ENCODE data around the gene MFSD2A. TPM values are rescaled to one million over a fixed set of nuclear protein-coding genes. Genes with fewer than 3 reads are reported as not detected.
"Not testable (repeated sequence)": the region's sequence is repeated elsewhere in the genome, so short reads cannot be mapped to it uniquely, and the experiment has no call there.

The MFSD2A gene
- polyA plus RNA-seq, 3 donors from 2014 or later, result 0.29 to 4.2 (median 0.38) TPM

DNA sequence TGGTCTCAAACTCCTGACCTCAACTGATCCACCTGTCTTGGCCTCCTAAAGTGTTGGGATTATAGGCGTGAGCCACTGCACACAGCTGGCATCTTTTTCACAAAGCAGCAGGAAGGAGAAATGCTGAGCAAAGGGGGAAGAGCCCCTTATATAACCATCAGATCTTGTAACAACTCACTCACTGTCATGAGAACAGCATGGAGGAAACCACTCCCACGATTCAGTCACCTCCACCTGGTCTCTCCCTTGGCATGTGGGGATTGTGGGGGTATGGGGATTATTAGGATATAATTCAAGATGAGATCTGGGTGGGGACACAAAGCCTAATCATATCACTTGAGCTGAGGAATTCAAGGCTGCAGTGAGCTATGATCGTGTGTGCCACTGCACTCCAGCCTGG is 3.0 kb upstream of the MFSD2A start:
- Mint-ChIP-seq H3K4me1 (peaks cover 16 to 19% of the 10 kb centered on the region in 2 donors), H3K9me3 (no peaks in the 10 kb centered on the region), H3K27me3 (ENCODE audit: low read depth in 3 of 3) (peaks cover 0 to 6% (median 5%) of the 10 kb centered on the region in 3 donors), H3K36me3 (no peaks in the 10 kb centered on the region), H3K4me3 (no peak overlapping the region), H3K27ac (no peak overlapping the region)
- DNase-seq, result no peak

DNA sequence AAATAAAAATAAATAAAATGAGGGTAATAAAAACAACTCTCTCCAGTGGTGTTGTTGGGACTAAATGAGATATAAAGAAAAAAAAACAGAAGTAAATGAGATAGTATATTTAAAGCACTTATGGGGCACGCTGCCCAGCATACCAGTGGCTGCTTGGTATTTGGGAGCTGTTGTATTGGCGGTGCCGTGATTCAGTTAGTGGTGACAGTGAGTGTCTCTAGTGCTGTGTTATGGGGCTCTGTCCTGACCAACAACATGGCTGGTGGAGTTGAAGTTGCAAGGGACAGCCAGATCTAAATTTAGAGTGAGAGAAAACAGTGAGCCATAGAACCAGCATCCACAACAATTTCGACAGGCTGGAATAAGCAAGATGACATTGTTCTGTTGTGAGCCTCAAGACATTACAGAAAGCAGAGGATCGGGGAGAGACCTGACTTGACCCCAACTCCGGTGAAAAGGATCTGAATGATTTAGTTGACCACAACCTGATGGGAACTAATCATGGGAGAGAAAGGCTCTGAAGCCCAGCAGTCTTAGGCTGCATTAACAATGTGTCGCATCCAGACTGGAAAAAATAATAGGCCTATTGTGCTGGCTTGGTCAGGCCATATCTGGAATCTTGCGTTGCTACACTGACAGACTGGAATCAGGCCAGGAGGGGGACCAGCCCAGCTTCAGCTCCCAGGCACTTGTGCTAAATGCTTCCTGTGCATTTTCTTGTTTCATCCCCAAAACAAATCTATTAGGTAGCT is 2.4 kb upstream of the MFSD2A start:
- Mint-ChIP-seq H3K36me3 (no peaks in the 10 kb centered on the region), H3K4me3 (no peak overlapping the region), H3K27ac (no peak overlapping the region), H3K27me3 (ENCODE audit: low read depth in 3 of 3) (peaks cover 0 to 6% (median 5%) of the 10 kb centered on the region in 3 donors), H3K9me3 (no peaks in the 10 kb centered on the region), H3K4me1 (peaks cover 16 to 19% of the 10 kb centered on the region in 2 donors)
- DNase-seq, result no peak

DNA sequence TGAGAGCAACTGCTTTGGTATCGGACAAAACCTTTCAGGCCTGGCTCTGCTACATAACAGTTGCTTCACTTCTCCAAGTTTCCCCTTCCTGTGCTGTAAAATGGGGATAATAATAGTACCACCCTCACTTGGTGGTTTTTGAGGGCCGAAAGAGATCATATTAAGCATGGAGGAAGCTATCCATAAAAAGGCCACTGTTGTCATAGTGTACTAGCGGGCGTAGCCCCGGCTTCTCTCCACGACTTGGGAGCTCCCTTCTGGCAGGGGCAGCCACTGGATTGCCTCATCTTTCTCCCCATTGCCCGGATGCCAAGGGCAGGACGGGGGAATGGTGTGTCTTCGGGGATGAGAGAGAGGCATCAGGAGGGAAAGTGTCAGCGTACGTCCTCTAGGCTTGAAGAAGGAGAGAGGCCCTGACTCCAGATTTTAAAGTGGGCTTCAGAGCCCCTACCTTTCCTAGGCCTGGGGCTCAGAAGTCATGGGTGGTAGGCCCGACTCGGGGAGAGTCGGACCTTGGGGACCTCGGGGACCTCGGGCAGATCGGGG is 548 bp upstream of the MFSD2A start:
- Mint-ChIP-seq H3K9me3 (no peaks in the 10 kb centered on the region), H3K27me3 (ENCODE audit: low read depth in 3 of 3) (peaks cover 0 to 5% (median 3%) of the 10 kb centered on the region in 3 donors), H3K4me1 (peaks cover 16 to 19% of the 10 kb centered on the region in 2 donors), H3K36me3 (no peaks in the 10 kb centered on the region), H3K27ac (peak overlapping the region in 1 of 6 donors; percentile 63), H3K4me3 (peak overlapping the region; percentile 83 to 97 (median 93))
- no peak for DNase-seq

- Mint-ChIP-seq H3K27me3 (ENCODE audit: low read depth in 3 of 3) (peaks cover 0 to 5% (median 3%) of the 10 kb centered on the region in 3 donors), H3K36me3 (no peaks in the 10 kb centered on the region), H3K4me3 (peak overlapping the region; percentile 83 to 97 (median 93)), H3K27ac (peak overlapping the region in 4 of 6 donors; percentile 6 to 63 (median 52)), H3K4me1 (peaks cover 16 to 19% of the 10 kb centered on the region in 2 donors), H3K9me3 (no peaks in the 10 kb centered on the region)
- peak; percentile 13 to 28 (median 21) for DNase-seq
Measured at GRCh38 chr1:39955547-39956539, 898 bp downstream of the MFSD2A start.

GRCh38 chr1:39957299-39958015 is 2.5 kb downstream of the MFSD2A start:
- H3K27me3 Mint-ChIP-seq (ENCODE audit: low read depth in 3 of 3), result peaks cover 0 to 5% (median 3%) of the 10 kb centered on the region in 3 donors
- H3K27ac Mint-ChIP-seq, result no peak overlapping the region
- no peaks in the 10 kb centered on the region for H3K36me3 Mint-ChIP-seq
- no peaks in the 10 kb centered on the region for H3K9me3 Mint-ChIP-seq
- peaks cover 16 to 19% of the 10 kb centered on the region in 2 donors for H3K4me1 Mint-ChIP-seq
- H3K4me3 Mint-ChIP-seq, result peak overlapping the region in 3 of 5 donors; percentile 10 to 27 (median 25)
- no peak for DNase-seq

GRCh38 chr1:39958403-39959200 is 3.7 kb downstream of the MFSD2A start:
- H3K9me3 Mint-ChIP-seq, result no peaks in the 10 kb centered on the region
- H3K4me3 Mint-ChIP-seq, result no peak overlapping the region
- H3K36me3 Mint-ChIP-seq, result no peaks in the 10 kb centered on the region
- DNase-seq, result no peak
- no peak overlapping the region for H3K27ac Mint-ChIP-seq
- peaks cover 16 to 19% of the 10 kb centered on the region in 2 donors for H3K4me1 Mint-ChIP-seq
- H3K27me3 Mint-ChIP-seq (ENCODE audit: low read depth in 3 of 3), result peaks cover 0 to 5% (median 3%) of the 10 kb centered on the region in 3 donors

DNA sequence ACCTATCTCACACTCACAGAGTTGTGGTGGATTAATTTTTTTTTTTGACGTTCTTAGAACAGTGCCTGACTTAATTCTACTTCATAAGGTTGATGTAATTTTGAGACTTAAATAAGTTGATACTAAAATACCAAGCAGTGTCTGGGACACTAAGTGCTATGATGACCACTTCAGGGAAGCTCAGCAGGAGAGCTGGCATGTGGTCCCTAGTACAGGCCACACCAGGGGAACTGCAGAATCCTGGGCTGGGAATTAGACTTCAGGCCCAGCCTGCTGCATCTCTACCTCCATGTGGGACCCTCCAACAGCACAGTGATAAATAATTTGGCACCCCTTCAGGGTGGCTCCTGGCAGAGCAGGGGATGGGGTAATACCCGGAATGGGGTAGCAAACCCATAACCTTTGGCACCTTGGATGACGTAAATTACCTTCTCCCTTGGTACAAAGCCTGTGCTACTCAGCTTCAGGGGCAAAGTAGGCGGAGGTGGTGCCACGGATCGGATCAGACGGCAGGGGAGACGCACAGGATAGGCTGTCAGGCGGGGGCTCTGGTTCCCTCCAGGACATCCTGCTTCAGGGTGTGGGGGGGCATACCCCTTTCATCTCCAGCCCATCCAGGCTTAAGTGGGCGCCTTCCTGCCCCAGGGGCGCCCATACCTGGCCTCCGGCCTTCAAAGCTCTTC is 4.8 kb downstream of the MFSD2A start:
- H3K36me3 Mint-ChIP-seq, result no peaks in the 10 kb centered on the region
- no peak overlapping the region for H3K4me3 Mint-ChIP-seq
- peaks cover 13 to 15% of the 10 kb centered on the region in 2 donors for H3K4me1 Mint-ChIP-seq
- no peaks in the 10 kb centered on the region for H3K9me3 Mint-ChIP-seq
- peaks cover 0 to 5% (median 3%) of the 10 kb centered on the region in 3 donors for H3K27me3 Mint-ChIP-seq (ENCODE audit: low read depth in 3 of 3)
- no peak for DNase-seq
- H3K27ac Mint-ChIP-seq, result no peak overlapping the region

DNA sequence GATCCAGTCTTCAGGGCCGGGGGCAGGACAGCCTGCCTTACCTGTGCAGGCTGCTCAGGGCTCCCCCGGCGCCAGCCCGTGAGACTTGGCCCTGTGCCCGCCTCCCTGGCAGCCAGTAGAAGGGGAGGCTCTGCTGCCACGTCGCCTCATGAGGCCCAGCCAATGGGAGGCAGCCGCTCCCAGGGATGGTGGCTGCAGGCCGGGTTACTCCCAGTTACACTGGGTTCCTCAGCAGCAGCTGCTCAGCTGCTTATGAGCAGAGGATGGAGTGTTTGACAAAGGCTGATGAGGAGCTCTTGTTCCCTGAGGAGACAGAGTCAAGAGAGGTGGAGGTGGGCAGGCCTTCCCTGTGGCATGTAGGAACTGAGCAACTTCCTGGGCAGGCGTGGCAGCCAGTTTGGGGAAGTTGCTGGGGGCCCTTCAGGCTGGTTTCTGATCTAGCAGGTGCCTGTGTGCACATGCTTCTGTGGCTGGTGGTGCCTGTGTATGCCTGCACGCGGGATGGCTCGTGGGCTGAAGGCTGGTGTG is 5.5 kb downstream of the MFSD2A start:
- H3K4me1 Mint-ChIP-seq, result peaks cover 8 to 9% of the 10 kb centered on the region in 2 donors
- H3K36me3 Mint-ChIP-seq, result no peaks in the 10 kb centered on the region
- H3K27ac Mint-ChIP-seq, result no peak overlapping the region
- H3K4me3 Mint-ChIP-seq, result no peak overlapping the region
- H3K27me3 Mint-ChIP-seq (ENCODE audit: low read depth in 3 of 3), result peaks cover 0 to 5% (median 0%) of the 10 kb centered on the region in 3 donors
- DNase-seq, result no peak
- H3K9me3 Mint-ChIP-seq, result no peaks in the 10 kb centered on the region

DNA sequence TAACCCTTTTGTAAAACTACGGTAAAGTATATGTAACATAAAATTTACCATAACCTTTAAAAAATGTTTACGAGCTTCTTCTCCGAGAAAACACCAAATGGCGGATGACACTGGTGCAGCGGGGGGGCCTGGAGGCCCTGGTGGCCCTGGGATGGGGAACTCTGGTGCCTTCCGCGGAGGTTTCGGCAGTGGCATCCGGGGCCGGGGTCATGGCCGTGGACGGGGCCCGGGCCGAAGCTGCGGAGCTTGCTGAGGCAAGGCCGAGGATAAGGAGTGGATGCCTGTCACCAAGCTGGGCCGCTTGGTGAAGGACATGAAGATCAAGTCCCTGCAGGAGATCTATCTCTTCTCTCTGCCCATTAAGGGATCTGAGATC is 7.5 kb downstream of the MFSD2A start:
- H3K9me3 Mint-ChIP-seq, result no peaks in the 10 kb centered on the region
- H3K27me3 Mint-ChIP-seq (ENCODE audit: low read depth in 3 of 3), result no peaks in the 10 kb centered on the region
- peak overlapping the region in 1 of 6 donors; percentile 41 for H3K27ac Mint-ChIP-seq
- DNase-seq, result no peak
- H3K4me1 Mint-ChIP-seq, result no peaks in the 10 kb centered on the region
- no peaks in the 10 kb centered on the region for H3K36me3 Mint-ChIP-seq
- H3K4me3 Mint-ChIP-seq, result no peak overlapping the region

DNA sequence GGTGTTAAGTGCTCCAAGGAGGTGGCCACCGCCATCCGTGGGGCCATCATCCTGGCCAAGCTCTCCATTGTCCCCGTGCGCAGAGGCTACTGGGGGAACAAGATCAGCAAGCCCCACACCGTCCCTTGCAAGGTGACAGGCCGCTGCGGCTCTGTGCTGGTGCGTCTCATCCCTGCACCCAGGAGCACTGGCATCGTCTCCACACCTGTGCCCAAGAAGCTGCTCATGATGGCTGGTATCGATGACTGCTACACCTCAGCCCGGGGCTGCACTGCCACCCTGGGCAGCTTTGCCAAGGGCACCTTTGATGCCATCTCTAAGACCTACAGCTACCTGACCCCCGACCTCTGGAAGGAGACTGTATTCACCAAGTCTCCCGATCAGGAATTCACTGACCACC is 8.0 kb downstream of the MFSD2A start:
- not testable (repeated sequence) for DNase-seq; H3K36me3 Mint-ChIP-seq; H3K27me3 Mint-ChIP-seq (ENCODE audit: low read depth in 3 of 3); H3K27ac Mint-ChIP-seq; H3K4me1 Mint-ChIP-seq; H3K4me3 Mint-ChIP-seq; H3K9me3 Mint-ChIP-seq

DNA sequence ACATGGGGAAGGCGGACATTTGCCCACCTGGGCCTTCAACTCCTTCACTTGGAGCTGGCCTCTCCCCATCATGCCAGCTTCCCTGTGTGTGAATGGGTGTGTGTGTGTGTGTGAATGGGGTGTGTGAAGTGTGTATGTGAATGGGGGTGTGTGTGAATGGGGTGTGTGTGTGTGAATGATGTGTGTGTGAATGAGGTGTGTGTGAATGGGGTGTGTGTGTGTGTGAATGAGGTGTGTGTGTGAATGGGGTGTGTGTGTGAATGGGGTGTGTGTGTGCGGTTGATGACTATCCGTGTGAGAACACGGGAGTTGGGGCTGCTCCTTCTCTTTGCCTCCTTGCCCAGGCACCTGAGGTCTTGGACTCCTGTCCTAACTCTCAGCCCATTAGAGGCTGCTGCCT is 9.6 kb downstream of the MFSD2A start:
- Mint-ChIP-seq H3K4me1 (no peaks in the 10 kb centered on the region), H3K27ac (no peak overlapping the region), H3K4me3 (no peak overlapping the region), H3K36me3 (no peaks in the 10 kb centered on the region), H3K9me3 (no peaks in the 10 kb centered on the region), H3K27me3 (ENCODE audit: low read depth in 3 of 3) (no peaks in the 10 kb centered on the region)
- DNase-seq, result no peak

- Mint-ChIP-seq H3K4me3 (no peak overlapping the region), H3K4me1 (no peaks in the 10 kb centered on the region), H3K27ac (no peak overlapping the region), H3K36me3 (no peaks in the 10 kb centered on the region), H3K27me3 (ENCODE audit: low read depth in 3 of 3) (no peaks in the 10 kb centered on the region), H3K9me3 (no peaks in the 10 kb centered on the region)
- no peak for DNase-seq
Measured at GRCh38 chr1:39965044-39965443, 10.1 kb downstream of the MFSD2A start.

Data from immature natural killer cell (primary cell).